HG02973 (cell line): Measurements from ENCODE around the gene PRRX1.

ENCODE experiments used
- ATAC-seq: cut with Tn5 transposase; IDR thresholded peaks from one replicate; pipeline ENCODE4 v1.9.1; 2021; ENCODE audit warnings: moderate library complexity; ENCODE audit not compliant: unreplicated experiment

PRRX1 gene

GRCh38 chr1:170714938-170715337 lies 51.0 kb downstream of the PRRX1 start:
- ATAC-seq: no peak

GRCh38 chr1:170716835-170717429 lies 53.0 kb downstream of the PRRX1 start:
- ATAC-seq: no peak

GRCh38 chr1:170720661-170721060 lies 56.7 kb downstream of the PRRX1 start:
- ATAC-seq: no peak

GRCh38 chr1:170721621-170722020 lies 57.7 kb downstream of the PRRX1 start:
- ATAC-seq: no peak

- ATAC-seq: no peak
Measured at GRCh38 chr1:170723518-170723917, 59.6 kb downstream of the PRRX1 start.

GRCh38 chr1:170725326-170725725 lies 61.4 kb downstream of the PRRX1 start:
- ATAC-seq: no peak

- ATAC-seq: no peak
Measured at GRCh38 chr1:170727963-170728362, 64.0 kb downstream of the PRRX1 start.

- no peak for ATAC-seq
Measured at GRCh38 chr1:170729225-170730002, 65.5 kb downstream of the PRRX1 start.

- no peak for ATAC-seq
Measured at GRCh38 chr1:170730014-170730413, 66.1 kb downstream of the PRRX1 start.

- no peak for ATAC-seq
Measured at GRCh38 chr1:170730438-170730837, 66.5 kb downstream of the PRRX1 start.

- ATAC-seq: no peak
Measured at GRCh38 chr1:170731566-170732251, 67.8 kb downstream of the PRRX1 start.

- ATAC-seq: no peak
Measured at GRCh38 chr1:170732252-170732588, 68.3 kb downstream of the PRRX1 start.

GRCh38 chr1:170734412-170735175 lies 70.7 kb downstream of the PRRX1 start:
- ATAC-seq: no peak

- no peak for ATAC-seq
Measured at GRCh38 chr1:170735366-170736263, 71.7 kb downstream of the PRRX1 start.

GRCh38 chr1:170739803-170740202 lies 75.9 kb downstream of the PRRX1 start:
- ATAC-seq: no peak

GRCh38 chr1:170741678-170742077 lies 77.7 kb downstream of the PRRX1 start:
- no peak for ATAC-seq

GRCh38 chr1:170742600-170742999 lies 78.7 kb downstream of the PRRX1 start:
- no peak for ATAC-seq

- no peak for ATAC-seq
Measured at GRCh38 chr1:170743083-170743482, 79.2 kb downstream of the PRRX1 start.

GRCh38 chr1:170749549-170749948 lies 85.6 kb downstream of the PRRX1 start:
- no peak for ATAC-seq

GRCh38 chr1:170749959-170750358 lies 86.0 kb downstream of the PRRX1 start:
- ATAC-seq: no peak
